ENCODE results near the gene SLFNL1. TPM values are rescaled to one million over a fixed set of nuclear protein-coding genes. Genes with fewer than 3 reads are reported as not detected.

The SLFNL1 gene
- total RNA-seq, 2 donors from 2014 or later = 0.33 to 0.78 TPM

GRCh38 chr1:41022424-41022823, 899 bp upstream of the SLFNL1 start:
- Histone ChIP-seq H3K4me1 (no peaks in the 10 kb centered on the region), H3K9me3 (no peaks in the 10 kb centered on the region), H3K27ac (no peak overlapping the region), H3K4me3 (no peak overlapping the region), H3K27me3 (no peaks in the 10 kb centered on the region), H3K36me3 (replicated peaks in 1 of 2; ENCODE audit: insufficient read depth in 1 of 2, low read depth in 2 of 2) (peaks cover 0 to 3% of the 10 kb centered on the region in 2 donors)
- no peak for DNase-seq
- intact Hi-C loops (cut with DNase I) = no loop called here
- no peak for TF ChIP-seq POLR2A (IDR thresholded peaks at IDR 0.05)
- TF ChIP-seq, protein P1, sequence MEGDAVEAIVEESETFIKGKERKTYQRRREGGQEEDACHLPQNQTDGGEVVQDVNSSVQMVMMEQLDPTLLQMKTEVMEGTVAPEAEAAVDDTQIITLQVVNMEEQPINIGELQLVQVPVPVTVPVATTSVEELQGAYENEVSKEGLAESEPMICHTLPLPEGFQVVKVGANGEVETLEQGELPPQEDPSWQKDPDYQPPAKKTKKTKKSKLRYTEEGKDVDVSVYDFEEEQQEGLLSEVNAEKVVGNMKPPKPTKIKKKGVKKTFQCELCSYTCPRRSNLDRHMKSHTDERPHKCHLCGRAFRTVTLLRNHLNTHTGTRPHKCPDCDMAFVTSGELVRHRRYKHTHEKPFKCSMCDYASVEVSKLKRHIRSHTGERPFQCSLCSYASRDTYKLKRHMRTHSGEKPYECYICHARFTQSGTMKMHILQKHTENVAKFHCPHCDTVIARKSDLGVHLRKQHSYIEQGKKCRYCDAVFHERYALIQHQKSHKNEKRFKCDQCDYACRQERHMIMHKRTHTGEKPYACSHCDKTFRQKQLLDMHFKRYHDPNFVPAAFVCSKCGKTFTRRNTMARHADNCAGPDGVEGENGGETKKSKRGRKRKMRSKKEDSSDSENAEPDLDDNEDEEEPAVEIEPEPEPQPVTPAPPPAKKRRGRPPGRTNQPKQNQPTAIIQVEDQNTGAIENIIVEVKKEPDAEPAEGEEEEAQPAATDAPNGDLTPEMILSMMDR (IDR thresholded peaks at IDR 0.05) = no peak
- no peak for ATAC-seq
- WGBS, 2 donors = 87 to 96% methylated on average over 4 to 10 of the region's 10 CpGs

DNA sequence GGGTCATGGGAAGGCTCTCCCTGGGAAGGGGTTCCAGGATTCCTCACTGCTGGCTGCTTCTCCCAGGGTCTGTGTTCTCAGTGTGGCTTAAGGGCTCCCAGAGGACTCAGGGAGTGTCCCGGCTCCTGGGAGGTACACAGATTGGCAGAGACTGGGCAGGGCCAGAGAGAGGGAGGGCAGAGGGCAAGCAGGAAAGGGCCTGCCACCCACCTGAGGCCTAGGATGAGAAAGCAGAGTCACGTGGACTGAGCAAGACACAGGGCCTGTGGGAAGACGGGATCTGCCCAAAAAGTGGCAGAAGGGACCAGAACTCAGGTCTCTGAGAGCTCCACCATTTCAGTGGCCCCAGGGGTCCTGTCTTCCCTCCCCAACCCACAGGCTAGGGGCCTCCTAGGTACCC, 871 bp downstream of the SLFNL1 start:
- Histone ChIP-seq H3K27ac (no peak overlapping the region), H3K4me3 (no peak overlapping the region), H3K36me3 (replicated peaks in 1 of 2; ENCODE audit: insufficient read depth in 1 of 2, low read depth in 2 of 2) (no peaks in the 10 kb centered on the region), H3K27me3 (no peaks in the 10 kb centered on the region), H3K9me3 (no peaks in the 10 kb centered on the region), H3K4me1 (no peaks in the 10 kb centered on the region)
- DNase-seq (no peak), ATAC-seq (no peak)
- no peak for TF ChIP-seq POLR2A (IDR thresholded peaks at IDR 0.05)
- TF ChIP-seq, protein P1 (IDR thresholded peaks at IDR 0.05) = no peak
- WGBS, 2 donors = 66 to 76% methylated on average over 3 of the region's 3 CpGs
- intact Hi-C loops (cut with DNase I) = no loop called here

- Histone ChIP-seq H3K4me3 (no peak overlapping the region), H3K9me3 (no peaks in the 10 kb centered on the region), H3K27me3 (no peaks in the 10 kb centered on the region), H3K4me1 (no peaks in the 10 kb centered on the region), H3K27ac (no peak overlapping the region), H3K36me3 (replicated peaks in 1 of 2; ENCODE audit: insufficient read depth in 1 of 2, low read depth in 2 of 2) (no peaks in the 10 kb centered on the region)
- DNase-seq = no peak
- WGBS, 2 donors = 80 to 92% methylated on average over 2 to 10 of the region's 17 CpGs
- no peak for ATAC-seq
- intact Hi-C loops (cut with DNase I) = no loop called here
- TF ChIP-seq, protein P1 (IDR thresholded peaks at IDR 0.05) = no peak
- TF ChIP-seq POLR2A (IDR thresholded peaks at IDR 0.05) = no peak
These were observed 1.4 kb downstream of the SLFNL1 start for GRCh38 chr1:41020109-41020576.

DNA sequence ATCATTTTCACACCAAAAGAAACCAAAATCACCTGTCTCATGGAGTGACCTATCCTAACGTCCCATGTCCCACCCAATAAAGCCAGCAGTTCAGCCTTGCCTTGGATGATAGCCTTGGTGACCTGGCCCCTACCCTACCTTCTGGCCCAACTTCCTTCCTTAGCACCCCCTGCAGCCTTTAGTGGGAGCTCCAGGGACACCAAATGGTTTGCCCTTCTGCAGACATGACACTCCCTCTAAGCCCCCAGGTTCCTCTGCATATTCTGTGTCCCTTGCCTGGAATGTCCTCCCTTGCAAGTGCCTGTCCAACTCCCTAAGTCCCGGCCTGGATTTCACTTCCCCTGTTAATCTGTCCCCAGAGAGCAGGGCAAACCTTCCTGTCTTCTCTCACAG, 2.2 kb downstream of the SLFNL1 start:
- H3K27ac ChIP-seq = no peak overlapping the region

GRCh38 chr1:41018018-41018410, 3.5 kb downstream of the SLFNL1 start:
- Histone ChIP-seq H3K4me1 (no peaks in the 10 kb centered on the region), H3K27ac (no peak overlapping the region), H3K4me3 (no peak overlapping the region), H3K27me3 (no peaks in the 10 kb centered on the region), H3K9me3 (no peaks in the 10 kb centered on the region), H3K36me3 (replicated peaks in 1 of 2; ENCODE audit: insufficient read depth in 1 of 2, low read depth in 2 of 2) (no peaks in the 10 kb centered on the region)
- intact Hi-C loops (cut with DNase I) = no loop called here
- 85 to 89% methylated on average over 5 to 8 of the region's 8 CpGs for WGBS, 2 donors
- TF ChIP-seq, protein P1 (IDR thresholded peaks at IDR 0.05) = no peak
- no peak for TF ChIP-seq POLR2A (IDR thresholded peaks at IDR 0.05)
- no peak for ATAC-seq
- DNase-seq = no peak

More for the DNA sequence above, 2.2 kb downstream of the SLFNL1 start:
- no peak for TF ChIP-seq POLR2A (IDR thresholded peaks at IDR 0.05)
- TF ChIP-seq, protein P1 (IDR thresholded peaks at IDR 0.05) = no peak
- intact Hi-C loops (cut with DNase I) = no loop called here
- 64 to 67% methylated on average over 2 of the region's 2 CpGs for WGBS, 2 donors
- no peaks in the 10 kb centered on the region for H3K9me3 ChIP-seq
- no peak for DNase-seq
- no peaks in the 10 kb centered on the region for H3K27me3 ChIP-seq
- no peak overlapping the region for H3K4me3 ChIP-seq
- no peaks in the 10 kb centered on the region for H3K36me3 ChIP-seq (replicated peaks in 1 of 2; ENCODE audit: insufficient read depth in 1 of 2, low read depth in 2 of 2)
- no peak for ATAC-seq
- no peaks in the 10 kb centered on the region for H3K4me1 ChIP-seq
